ENCODE measurements around the gene PMCH.
"Not testable (repeated sequence)": the region's sequence is repeated elsewhere in the genome, so short reads cannot be mapped to it uniquely, and the experiment has no call there.

The PMCH gene

GRCh38 chr12:102197789-102198188 lies at the start of gene PMCH:
Gene PMCH (minus strand): TSS chr12:102197833. CDS start chr12:102197770, 63 bp downstream.
- no peak for DNase-seq

- DNase-seq = not testable (repeated sequence)
These were observed 43.2 kb upstream of the PMCH start for GRCh38 chr12:102240859-102241258.

- no peak for DNase-seq
These were observed 37.0 kb upstream of the PMCH start for GRCh38 chr12:102234599-102234998.

- no peak for DNase-seq
These were observed 34.8 kb upstream of the PMCH start for GRCh38 chr12:102232446-102232845.

- no peak for DNase-seq
These were observed 34.4 kb upstream of the PMCH start for GRCh38 chr12:102232036-102232435.

GRCh38 chr12:102227954-102228353 lies 30.3 kb upstream of the PMCH start:
- no peak for DNase-seq

- no peak for DNase-seq
These were observed 23.1 kb upstream of the PMCH start for GRCh38 chr12:102220736-102221135.

- no peak for DNase-seq
These were observed 18.5 kb upstream of the PMCH start for GRCh38 chr12:102215992-102216691.

GRCh38 chr12:102204025-102204424 lies 6.4 kb upstream of the PMCH start:
- DNase-seq = no peak

- DNase-seq = no peak
These were observed 4.9 kb upstream of the PMCH start for GRCh38 chr12:102202556-102202955.

- no peak for DNase-seq
These were observed 3.9 kb upstream of the PMCH start for GRCh38 chr12:102201436-102202061.

- DNase-seq = no peak
These were observed 1.8 kb downstream of the PMCH start for GRCh38 chr12:102195826-102196225.

- no peak for DNase-seq
These were observed 15.0 kb downstream of the PMCH start for GRCh38 chr12:102182635-102183034.

GRCh38 chr12:102174761-102175160 lies 22.9 kb downstream of the PMCH start:
- DNase-seq = no peak

GRCh38 chr12:102174117-102174516 lies 23.5 kb downstream of the PMCH start:
- no peak for DNase-seq

- DNase-seq = no peak
These were observed 25.2 kb downstream of the PMCH start for GRCh38 chr12:102172436-102172835.

- no peak for DNase-seq
These were observed 25.7 kb downstream of the PMCH start for GRCh38 chr12:102171951-102172350.

- DNase-seq = no peak
These were observed 27.6 kb downstream of the PMCH start for GRCh38 chr12:102169922-102170621.

GRCh38 chr12:102167821-102168604 lies 29.6 kb downstream of the PMCH start:
- no peak for DNase-seq

GRCh38 chr12:102163383-102163782 lies 34.2 kb downstream of the PMCH start:
- DNase-seq = no peak

- not testable (repeated sequence) for DNase-seq
These were observed 42.4 kb downstream of the PMCH start for GRCh38 chr12:102155206-102155605.

- not testable (repeated sequence) for DNase-seq
These were observed 50.5 kb downstream of the PMCH start for GRCh38 chr12:102147062-102147587.
